Right hindlimb (tissue), 1 donor: ENCODE data around the gene PDP2.
A peak's percentile ranks its signal among the peaks of the same experiment; 100 is the strongest.

Experiments
- DNase-seq: peaks from one replicate; pipeline ENCODE4 v3.0.0-alpha.2; 2018

Gene PDP2, protein sequence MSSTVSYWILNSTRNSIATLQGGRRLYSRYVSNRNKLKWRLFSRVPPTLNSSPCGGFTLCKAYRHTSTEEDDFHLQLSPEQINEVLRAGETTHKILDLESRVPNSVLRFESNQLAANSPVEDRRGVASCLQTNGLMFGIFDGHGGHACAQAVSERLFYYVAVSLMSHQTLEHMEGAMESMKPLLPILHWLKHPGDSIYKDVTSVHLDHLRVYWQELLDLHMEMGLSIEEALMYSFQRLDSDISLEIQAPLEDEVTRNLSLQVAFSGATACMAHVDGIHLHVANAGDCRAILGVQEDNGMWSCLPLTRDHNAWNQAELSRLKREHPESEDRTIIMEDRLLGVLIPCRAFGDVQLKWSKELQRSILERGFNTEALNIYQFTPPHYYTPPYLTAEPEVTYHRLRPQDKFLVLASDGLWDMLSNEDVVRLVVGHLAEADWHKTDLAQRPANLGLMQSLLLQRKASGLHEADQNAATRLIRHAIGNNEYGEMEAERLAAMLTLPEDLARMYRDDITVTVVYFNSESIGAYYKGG

DNA sequence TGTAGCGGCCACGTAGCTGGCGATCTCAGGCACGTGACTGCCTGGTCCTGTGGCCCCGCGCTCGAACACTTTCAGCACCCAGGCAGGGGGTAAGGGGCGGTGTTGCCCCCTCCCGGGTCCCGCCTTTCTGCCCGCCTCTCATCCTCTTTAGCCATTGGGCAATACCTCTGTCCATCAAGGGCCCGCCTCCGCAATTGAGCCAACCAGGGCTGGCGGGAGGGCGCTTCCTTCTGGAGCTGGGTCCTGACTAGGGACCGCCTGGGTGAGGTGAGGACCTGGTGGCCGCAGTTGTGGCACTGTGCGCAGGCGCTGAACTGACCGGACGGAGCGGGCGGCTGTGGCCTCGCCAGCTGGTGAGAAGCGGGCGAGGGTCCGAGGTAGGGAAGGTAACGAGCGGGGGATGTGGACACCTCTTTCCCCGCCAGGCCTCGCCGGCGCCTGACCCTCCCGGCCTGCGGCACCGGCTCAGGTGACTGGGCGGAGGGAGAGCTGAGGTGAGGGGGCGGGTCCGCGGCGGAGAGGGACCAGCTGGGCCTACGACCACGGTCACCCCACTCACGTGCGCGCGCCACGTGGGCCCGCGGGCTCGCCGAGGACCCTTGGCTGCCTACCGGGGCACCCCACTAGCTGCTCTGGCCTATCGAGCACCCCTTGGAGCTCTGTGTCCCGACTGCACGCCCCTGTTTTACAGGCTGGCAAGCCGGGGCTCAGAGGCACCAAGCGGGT lies at the start of gene PDP2:
Gene PDP2, plus strand, starts transcription at position 228 of the 726 bp plus-strand sequence. CDS start 3,770 bp downstream, outside the sequence.
- DNase-seq, result peak; percentile 93

- no peak for DNase-seq
These were observed 48.1 kb upstream of the PDP2 start for GRCh38 chr16:66832190-66832589.

DNA sequence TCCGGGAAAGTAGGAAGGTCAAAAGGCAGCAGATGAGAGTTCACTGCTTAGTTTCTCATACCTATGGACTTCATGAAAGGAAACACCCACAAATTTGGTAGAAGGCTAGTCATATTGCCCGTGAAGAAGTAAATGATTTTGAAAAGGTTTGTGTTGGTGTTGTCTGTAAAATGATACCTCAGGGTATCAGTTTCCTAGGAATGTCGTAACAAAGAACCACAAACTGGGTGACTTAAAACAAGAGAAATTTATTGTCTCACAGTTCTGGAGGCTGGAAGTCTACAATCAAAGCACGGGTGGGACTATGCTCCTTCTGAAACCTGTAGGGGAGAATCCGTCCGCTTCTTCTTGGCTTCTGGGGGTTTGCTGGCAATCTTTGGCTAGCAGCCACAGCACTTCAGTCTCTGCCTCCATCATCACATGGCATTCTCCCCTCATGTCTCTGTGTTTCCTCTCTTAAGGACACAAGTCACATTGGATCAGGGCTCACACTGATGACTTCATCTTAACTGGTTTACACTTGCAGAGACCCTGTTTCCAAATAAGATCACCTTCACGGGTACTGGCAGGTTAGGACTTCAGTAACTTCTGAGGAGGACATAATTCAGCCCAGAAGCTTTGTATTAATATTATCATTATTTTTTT lies 47.5 kb upstream of the PDP2 start:
- no peak for DNase-seq

DNA sequence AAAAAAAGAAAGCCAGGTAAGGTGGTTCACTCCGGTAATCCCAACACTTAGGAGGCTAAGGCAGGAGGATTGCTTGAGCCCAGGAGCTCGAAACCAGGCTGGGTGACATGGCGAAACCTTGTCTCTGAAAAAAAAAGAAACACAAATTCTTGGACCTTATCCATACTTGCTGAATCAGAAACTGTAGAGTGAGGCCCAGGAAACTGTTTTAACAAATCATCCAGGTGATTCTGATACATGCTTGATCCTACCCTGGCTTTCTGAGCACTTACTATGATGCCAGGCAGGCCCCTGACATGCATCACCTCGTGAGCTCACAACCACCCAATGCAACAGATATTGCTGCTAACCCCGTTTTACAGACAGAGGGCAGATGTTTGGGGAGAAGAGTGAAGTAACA lies 45.6 kb upstream of the PDP2 start:
- no peak for DNase-seq

GRCh38 chr16:66840883-66841282 lies 39.4 kb upstream of the PDP2 start:
- DNase-seq, result no peak

DNA sequence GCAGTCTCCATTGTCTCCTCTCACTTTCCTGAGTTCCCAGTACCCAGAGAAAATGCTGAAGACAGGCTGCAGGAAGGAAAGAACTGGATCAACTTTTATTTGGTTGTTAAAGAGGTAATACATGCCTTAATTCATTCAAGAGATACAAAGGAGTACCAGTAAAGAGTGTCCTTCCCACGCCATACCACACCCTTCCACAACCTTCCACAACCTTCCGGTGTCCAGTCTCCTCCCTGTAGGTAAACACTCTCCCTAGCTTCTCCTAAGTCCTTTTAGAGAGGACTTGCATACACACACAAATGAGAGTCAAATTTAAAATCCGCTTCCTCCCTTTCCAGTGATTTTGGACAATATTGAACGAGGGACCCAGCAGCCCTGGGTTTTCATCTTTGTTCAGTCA lies 38.9 kb upstream of the PDP2 start:
- DNase-seq, result no peak

GRCh38 chr16:66842765-66843164 lies 37.5 kb upstream of the PDP2 start:
- no peak for DNase-seq

- DNase-seq, result no peak
These were observed 37.1 kb upstream of the PDP2 start for GRCh38 chr16:66843191-66843590.

DNA sequence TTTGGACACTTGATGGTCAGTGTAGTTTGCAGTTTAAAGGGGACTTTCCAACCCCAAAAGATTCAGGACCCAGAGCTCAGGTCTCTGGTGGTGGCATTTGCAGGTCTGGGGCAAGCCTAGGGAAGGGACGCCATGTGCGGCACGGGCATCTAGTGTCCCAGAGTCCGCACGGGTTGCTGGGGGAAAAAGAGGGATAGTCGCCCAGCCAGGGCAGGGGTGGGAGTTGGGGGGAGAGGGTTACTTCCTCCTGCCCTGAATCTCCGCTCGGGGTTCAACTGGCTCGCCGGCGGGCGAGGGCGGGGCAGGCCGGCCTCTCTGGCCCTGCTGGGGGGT lies 36.3 kb upstream of the PDP2 start:
- no peak for DNase-seq

- DNase-seq, result no peak
These were observed 35.8 kb upstream of the PDP2 start, which contains the start of gene CA7 for GRCh38 chr16:66844342-66845079. Gene CA7, plus strand, starts transcription at chr16:66844414. Its CDS starts 74 bp downstream, at chr16:66844488.

- no peak for DNase-seq
These were observed 35.3 kb upstream of the PDP2 start for GRCh38 chr16:66845080-66845410.

GRCh38 chr16:66845791-66846221 lies 34.5 kb upstream of the PDP2 start:
- DNase-seq, result no peak

GRCh38 chr16:66846266-66846665 lies 34.0 kb upstream of the PDP2 start:
- DNase-seq, result no peak

DNA sequence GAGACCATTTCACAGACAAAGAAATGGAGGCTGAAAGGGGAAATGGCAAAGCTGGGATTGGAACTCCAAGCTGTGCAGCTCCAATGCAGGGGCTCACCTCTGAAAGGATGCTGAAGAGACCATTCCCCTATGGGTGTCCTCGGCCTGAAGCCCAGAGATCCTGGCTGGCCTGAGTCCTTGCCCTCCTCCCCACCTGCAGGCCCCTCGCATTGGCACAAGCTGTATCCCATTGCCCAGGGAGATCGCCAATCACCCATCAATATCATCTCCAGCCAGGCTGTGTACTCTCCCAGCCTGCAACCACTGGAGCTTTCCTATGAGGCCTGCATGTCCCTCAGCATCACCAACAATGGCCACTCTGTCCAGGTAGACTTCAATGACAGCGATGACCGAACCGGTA lies 33.5 kb upstream of the PDP2 start:
- DNase-seq, result no peak

DNA sequence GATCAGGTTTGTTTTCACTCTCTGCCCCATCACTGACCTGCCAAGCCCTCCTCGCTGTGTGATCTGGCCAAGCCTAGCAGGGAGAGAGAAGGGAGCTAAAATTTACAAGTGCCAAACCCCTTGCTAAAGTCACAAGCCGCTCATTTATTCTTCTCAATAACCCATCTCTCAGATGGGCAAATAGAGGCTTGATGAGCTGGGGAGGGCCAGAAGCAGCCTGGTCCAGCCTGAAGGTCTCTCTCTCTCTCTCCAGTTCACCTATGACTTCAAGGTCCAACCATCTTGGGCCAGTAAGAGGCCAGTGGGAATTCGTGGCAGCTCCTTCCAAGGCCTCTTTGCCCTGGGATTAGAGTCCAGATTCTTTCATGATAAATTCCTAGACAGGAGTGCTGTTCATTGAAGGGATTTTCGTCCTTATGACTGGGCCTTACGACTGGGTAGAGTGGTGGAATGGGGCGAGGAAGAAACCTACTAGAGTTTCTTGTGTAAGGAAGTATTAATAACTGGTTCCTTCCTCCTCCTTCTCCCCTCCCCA lies 32.7 kb upstream of the PDP2 start:
- DNase-seq, result no peak

DNA sequence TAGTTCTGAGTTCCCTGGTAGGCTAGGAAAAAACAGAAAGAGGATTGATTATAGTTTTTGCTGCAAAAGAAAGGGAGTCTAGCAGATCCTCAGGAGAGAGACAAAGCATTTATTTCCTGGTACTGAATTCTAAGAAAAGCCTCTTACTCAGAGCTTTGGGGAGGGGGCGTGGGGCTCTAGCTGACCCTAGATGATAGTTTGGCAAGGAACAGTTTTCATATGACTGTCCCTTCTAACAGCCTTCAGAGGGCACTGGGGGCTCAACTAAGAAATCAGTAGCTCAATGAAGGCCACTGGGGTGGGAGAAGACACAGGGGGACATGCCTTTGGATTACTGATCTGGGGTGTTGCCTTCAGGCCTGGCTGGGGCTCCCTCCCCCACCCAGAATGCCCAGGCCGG lies 32.1 kb upstream of the PDP2 start:
- DNase-seq, result no peak

GRCh38 chr16:66849021-66849420 lies 31.3 kb upstream of the PDP2 start:
- no peak for DNase-seq

DNA sequence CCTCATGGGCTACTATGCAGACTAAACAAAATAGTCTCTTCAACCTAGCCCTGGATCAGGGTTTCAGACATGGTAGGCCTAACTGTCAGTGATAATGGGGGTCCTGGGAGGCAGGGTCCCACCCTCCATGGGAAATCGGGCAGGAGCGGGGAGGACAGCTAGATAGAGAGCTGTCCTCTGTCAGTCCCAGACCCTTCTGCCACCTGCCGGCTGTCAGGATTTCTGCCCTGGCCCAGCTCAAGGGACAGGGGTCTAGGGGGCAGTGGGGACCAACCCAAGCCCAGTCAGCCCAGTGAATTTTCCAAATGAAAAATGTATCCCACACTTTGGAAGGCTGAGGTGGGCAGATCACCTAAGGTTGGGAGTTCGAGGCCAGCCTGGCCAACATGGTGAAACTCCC lies 30.8 kb upstream of the PDP2 start:
- no peak for DNase-seq

GRCh38 chr16:66850115-66850815 lies 30.1 kb upstream of the PDP2 start:
- DNase-seq, result no peak

DNA sequence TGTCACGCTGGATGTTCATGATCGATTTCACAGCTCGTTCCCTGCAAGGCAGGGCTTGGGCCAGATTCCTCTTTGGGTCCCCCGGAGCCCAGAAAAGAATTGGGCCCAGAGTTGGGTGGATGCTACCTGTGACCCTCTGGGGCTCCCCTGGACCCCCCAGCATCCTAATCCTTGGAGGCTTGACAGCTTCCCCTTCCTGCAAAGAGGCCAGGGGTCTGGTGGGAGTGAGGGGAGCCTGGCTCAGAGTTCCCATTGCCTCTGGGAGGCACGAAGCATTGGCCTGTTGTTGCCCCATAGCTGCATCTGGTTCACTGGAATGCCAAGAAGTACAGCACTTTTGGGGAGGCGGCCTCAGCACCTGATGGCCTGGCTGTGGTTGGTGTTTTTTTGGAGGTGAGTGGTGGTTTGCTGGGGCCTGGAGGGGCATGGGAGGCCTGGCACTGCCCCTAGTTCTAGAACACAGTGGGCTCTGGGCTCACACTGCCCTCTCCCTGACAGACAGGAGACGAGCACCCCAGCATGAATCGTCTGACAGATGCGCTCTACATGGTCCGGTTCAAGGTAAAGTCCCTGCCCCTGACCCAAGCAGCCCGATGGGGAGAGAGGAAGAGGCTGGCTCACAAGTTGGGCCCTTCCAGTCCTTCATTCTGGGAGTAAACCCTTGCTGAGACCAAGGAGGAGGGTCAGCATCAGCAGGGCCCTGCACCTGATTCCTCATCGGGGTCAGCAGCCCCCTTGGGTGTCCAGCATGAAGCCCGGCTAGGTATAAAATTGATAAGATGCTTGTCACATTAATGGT lies 28.9 kb upstream of the PDP2 start:
- DNase-seq, result no peak
